GM12874 (cell line): ENCODE measurements around the gene ETS1.

Experiments
- TF ChIP-seq, protein P1 (sequence below): IDR thresholded peaks from 2 replicates; pipeline ENCODE4 v1.5.1; 2011; ENCODE audit warnings: low read depth, mild to moderate bottlenecking, control low read depth, low read length, moderate library complexity; ENCODE audit not compliant: insufficient read depth

The ETS1 gene

DNA sequence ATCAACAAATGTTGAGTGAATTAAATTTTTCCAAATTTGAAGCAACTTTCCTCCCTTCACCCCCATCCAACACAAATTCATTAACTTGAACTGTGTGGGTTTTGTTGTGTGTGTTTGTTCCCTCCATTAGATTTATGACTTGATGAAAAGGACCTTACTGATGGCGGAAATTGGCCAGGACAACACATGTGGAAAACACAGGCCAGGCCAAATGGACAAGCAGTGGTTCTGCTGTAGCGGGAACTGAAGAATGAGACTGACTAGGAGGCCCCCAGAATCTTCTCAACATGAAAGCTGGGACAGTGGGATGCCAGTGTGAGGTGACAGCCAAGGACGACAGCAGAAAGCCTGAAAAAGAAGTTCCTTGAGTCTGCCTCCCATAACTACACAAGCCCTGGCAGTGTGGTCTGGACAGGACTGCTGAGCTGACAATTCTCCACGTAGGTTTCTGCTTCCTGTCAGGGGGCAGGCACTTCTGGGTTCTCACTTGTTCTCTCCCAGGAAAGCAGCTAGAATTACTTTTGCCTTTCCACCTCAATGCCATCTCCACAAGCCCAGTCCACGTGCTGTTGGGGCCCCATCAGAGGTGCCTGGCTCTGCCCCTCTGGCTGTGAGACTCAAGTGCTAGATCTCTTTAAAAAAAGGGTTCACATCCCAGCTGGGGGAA, 94.3 kb downstream of the ETS1 start:
- TF ChIP-seq, protein P1, sequence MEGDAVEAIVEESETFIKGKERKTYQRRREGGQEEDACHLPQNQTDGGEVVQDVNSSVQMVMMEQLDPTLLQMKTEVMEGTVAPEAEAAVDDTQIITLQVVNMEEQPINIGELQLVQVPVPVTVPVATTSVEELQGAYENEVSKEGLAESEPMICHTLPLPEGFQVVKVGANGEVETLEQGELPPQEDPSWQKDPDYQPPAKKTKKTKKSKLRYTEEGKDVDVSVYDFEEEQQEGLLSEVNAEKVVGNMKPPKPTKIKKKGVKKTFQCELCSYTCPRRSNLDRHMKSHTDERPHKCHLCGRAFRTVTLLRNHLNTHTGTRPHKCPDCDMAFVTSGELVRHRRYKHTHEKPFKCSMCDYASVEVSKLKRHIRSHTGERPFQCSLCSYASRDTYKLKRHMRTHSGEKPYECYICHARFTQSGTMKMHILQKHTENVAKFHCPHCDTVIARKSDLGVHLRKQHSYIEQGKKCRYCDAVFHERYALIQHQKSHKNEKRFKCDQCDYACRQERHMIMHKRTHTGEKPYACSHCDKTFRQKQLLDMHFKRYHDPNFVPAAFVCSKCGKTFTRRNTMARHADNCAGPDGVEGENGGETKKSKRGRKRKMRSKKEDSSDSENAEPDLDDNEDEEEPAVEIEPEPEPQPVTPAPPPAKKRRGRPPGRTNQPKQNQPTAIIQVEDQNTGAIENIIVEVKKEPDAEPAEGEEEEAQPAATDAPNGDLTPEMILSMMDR: no peak

DNA sequence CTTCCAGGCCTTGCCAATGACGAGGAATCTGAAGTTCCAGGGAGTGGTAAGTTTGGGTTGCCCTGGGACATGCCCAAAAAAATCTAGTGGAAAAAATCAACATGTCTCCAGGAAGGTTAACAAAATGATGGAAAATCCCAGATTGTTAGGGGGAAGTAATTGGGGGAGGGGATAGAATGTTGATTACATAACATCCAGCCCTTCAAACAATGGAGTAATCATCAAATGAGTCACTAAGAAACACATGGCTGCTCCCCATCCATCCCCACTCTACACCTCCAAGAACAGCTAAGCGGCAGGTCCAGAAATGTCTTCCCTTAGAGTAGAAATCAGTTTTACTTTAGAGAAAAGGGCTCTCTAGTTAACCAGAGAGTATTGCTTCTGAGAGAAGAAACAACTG, 94.9 kb downstream of the ETS1 start:
- TF ChIP-seq, protein P1: no peak

DNA sequence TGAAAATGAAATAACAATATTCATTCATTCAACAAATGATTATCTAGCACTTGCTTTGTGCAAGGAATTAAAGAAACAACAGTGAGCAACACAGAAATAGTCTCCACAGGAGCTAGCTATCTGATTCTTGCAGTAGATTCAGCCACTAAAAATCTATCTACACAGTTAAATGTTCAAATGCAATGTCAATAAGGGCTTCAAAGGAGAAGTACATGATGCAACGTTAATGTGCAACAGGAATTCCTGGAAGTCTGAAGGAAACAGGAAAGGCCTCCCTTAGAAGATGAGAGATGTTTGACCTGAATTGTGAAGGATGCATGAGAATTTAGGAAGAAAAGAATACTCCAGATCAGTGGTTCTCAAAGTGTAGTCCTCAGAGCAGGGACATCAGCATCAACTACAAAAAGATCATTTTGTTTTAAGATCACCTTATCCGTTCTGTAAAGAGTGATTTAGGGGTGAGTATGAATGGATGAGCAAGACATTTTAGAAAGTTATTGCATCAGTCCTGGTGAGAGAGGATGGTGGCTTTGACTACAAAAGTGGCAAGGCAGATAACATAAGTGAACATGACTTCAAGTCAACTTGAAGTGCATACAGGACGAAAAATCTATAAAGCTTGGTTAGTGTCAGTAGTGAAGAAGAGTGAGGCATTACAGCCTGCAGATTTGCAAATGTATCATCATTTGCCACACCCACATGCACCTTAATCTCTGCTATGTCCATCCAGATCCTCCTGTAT, 96.0 kb downstream of the ETS1 start:
- TF ChIP-seq, protein P1: no peak

DNA sequence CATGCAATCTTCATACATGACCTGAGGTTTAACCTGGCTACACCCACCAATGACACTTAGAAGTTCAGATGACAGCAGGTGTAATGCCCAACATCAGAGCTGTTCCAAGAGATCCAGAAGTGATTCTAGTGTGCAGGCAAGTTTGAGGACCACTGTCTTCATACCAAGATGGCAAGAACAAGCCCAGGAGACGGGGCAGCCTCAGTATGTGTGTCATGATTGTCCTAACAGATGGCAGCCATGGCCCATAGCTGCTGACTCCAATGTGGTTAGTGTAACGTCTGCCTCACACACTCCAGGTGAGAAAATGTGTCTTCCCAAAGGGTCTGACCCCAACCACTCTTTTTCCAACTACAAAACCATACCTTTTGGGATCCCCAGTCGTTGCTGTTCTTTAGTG, 97.3 kb downstream of the ETS1 start:
- TF ChIP-seq, protein P1: no peak

DNA sequence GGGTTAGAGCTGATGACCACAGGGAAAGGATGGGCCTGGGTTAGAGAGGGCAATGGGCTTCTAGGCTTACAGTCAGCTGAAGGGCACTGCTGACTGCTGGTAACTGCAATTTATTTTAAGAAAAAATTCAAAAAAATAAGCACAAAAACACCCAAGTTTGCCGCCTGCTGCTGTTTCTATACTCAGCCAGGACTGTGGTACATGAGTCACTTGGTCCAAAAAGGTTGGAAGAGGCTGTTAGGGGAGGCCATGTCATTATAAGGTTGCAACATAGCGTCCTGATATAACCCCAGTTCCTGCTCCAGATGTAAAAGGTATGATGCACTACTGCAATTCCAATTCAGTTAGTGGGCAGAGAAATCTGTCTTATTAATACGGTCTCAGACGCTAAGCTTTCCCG, 98.9 kb downstream of the ETS1 start:
- TF ChIP-seq, protein P1: no peak

DNA sequence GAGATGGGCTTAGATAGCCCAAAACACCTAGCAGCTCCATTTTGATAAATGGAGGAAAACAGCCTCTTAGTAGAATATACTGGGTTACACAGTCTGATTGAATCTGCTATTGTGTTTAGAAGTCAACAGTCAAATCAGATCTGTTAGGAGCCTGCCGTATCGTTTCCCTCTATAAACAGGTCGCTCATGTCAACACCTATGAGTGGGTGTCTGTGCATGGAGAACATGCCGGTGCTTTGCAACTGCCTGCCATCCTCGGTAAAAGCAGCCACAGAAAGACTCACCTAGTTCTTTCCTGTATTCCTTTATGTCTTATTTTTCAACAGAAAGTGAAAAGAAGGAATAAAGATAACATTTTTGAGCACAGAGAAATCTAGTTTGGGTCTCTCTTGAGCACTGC, 99.4 kb downstream of the ETS1 start:
- TF ChIP-seq, protein P1: no peak

DNA sequence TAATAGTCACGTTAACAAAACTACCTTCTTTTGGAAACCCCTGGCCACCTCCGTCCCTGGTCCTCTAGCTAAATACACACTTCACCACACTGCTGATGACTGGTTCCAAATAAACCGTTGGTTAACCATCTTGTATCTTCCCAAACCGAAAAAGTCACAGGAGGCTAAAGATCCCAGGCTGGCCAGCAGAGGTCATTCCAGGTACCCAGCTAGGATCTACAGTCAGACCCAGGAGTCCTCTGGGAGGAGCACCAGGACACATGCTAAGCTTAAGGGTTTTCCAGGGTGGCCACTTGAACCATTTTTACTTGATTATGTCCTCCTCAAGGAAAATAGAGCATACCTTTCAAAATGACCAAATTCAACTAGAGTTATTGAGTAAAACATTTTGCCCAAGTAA, 103.2 kb downstream of the ETS1 start:
- TF ChIP-seq, protein P1: no peak
